ENCODE data around the gene PNLIPRP2.

The PNLIPRP2 gene

GRCh38 chr10:116667484-116667883, 46.7 kb downstream of the PNLIPRP2 start:
- in situ Hi-C loops (cut with HindIII; ENCODE audit: low pct_unique_long_range_greater_than_20kb, low sequenced_read_pairs): no loop called here
- TF ChIP-seq JUND (IDR thresholded peaks at IDR 0.05; ENCODE audit: low read depth): no peak
- DNase-seq (ENCODE audit: low read depth in 1 of 2, low spot score in 1 of 2): no peak

DNA sequence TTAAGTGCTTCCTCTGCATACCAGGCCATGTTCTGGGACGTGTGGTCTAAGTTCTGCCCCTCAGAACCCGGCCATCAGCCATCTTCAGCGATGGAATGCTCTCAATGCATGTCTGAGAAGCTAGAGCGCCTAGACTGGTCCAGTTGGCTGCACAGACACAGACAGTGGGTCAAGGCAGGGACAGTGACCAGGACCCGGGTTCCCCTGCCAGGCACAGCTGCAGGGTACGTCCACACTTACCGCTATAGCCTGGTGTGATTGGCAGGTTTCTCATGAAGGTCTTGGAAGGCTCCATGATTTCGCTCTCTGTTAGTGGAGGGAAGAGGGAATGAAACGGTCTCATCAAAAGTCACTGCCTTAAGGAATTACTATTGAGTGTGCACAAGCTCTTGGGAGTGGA, 47.3 kb downstream of the PNLIPRP2 start:
- no peak for TF ChIP-seq JUND (IDR thresholded peaks at IDR 0.05; ENCODE audit: low read depth)
- DNase-seq (ENCODE audit: low read depth in 1 of 2, low spot score in 1 of 2): no peak
- in situ Hi-C loops (cut with HindIII; ENCODE audit: low pct_unique_long_range_greater_than_20kb, low sequenced_read_pairs): no loop called here

GRCh38 chr10:116668446-116668845, 47.7 kb downstream of the PNLIPRP2 start:
- no peak for TF ChIP-seq JUND (IDR thresholded peaks at IDR 0.05; ENCODE audit: low read depth)
- in situ Hi-C loops (cut with HindIII; ENCODE audit: low pct_unique_long_range_greater_than_20kb, low sequenced_read_pairs): no loop called here
- DNase-seq (ENCODE audit: low read depth in 1 of 2, low spot score in 1 of 2): no peak

GRCh38 chr10:116669080-116669479, 48.3 kb downstream of the PNLIPRP2 start:
- TF ChIP-seq JUND (IDR thresholded peaks at IDR 0.05; ENCODE audit: low read depth): no peak
- DNase-seq (ENCODE audit: low read depth in 1 of 2, low spot score in 1 of 2): no peak
- in situ Hi-C loops (cut with HindIII; ENCODE audit: low pct_unique_long_range_greater_than_20kb, low sequenced_read_pairs): no loop called here

DNA sequence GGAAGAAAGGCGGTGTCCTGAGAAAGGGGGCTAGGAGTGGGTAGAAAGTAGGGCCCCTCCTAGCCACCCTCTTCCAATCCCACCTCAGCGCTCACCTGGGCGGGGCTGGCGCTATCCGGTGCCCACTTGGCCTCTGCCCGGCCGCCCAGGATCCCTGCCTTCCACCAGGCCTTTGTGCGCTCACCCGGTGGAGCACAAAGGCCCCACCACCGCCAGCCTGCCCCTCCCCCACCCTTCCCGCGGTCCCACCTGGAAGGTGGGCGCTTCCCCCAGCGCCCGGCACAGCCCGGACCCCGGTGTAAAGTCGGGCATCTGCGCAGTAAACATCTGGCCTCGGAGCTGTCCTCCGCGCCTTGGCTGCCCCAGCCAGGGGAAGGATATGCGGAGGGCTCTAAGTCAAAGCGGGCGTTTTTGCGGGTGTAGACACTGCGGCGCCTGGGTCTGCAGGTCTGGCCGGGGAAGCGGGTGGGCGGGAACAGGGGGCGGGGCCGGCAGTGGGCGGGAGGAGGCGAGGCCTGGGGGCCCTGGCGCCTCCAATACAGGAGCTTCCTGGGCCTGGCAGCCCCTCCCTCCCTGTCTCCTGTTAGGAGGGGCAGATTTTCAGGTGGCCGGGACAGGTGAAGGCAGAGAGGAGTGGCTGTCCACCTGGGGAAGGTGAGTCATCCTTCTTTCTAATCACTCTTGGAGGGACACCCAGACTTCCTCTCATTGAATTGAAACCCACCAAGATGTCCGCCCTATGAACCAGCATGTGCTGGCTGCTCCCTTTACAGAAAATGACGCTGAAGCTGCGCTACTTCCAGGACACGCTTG, 49.3 kb downstream of the PNLIPRP2 start:
- no peak for TF ChIP-seq JUND (IDR thresholded peaks at IDR 0.05; ENCODE audit: low read depth)
- in situ Hi-C loops (cut with HindIII; ENCODE audit: low pct_unique_long_range_greater_than_20kb, low sequenced_read_pairs): no loop called here
- DNase-seq (ENCODE audit: low read depth in 1 of 2, low spot score in 1 of 2): peak; percentile 53 to 71

DNA sequence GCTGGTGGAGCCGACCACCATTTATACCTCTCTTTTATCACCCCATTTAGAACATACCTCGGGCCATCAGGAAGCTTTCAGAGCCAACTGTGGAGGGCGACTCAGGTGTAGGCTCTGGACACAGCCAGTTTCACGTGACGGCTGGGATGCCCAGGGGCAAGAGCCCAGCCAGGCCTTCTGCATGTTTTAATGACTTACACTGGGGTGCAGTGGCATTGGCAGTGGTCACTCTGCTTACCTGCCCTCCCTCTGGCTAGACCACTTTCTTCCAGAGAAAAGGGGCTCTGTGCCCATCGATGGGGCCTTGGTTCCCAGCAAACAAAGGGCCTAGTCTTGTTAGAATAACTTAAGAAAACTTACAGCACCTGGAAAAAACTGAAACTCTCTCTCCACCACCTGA, 50.0 kb downstream of the PNLIPRP2 start:
- no peak for DNase-seq (ENCODE audit: low read depth in 1 of 2, low spot score in 1 of 2)
- in situ Hi-C loops (cut with HindIII; ENCODE audit: low pct_unique_long_range_greater_than_20kb, low sequenced_read_pairs): no loop called here
- TF ChIP-seq JUND (IDR thresholded peaks at IDR 0.05; ENCODE audit: low read depth): no peak

- TF ChIP-seq JUND (IDR thresholded peaks at IDR 0.05; ENCODE audit: low read depth): no peak
- peak; percentile 25 to 59 for DNase-seq (ENCODE audit: low read depth in 1 of 2, low spot score in 1 of 2)
- in situ Hi-C loops (cut with HindIII; ENCODE audit: low pct_unique_long_range_greater_than_20kb, low sequenced_read_pairs): no loop called here
Measured at GRCh38 chr10:116671274-116671926, 50.6 kb downstream of the PNLIPRP2 start.

DNA sequence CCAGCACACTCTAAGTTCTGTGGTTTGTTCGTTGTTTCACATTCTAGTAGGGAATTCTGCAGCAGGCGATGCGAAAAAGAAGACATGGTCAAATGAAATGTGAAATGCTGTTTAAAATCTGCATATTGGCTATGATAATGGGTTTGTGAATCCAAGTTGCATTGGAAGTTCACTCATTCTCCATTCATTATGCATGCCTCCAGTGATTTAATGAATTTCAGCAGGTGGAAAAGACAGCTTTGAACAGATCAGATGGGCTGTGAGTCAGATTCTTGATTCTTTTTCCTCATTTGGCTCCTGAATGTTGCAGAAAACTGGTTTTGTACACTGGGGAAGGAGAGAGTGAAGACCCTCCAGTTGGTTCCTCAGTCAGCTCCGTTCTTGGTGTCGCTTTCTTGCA, 52.1 kb downstream of the PNLIPRP2 start:
- no peak for TF ChIP-seq JUND (IDR thresholded peaks at IDR 0.05; ENCODE audit: low read depth)
- in situ Hi-C loops (cut with HindIII; ENCODE audit: low pct_unique_long_range_greater_than_20kb, low sequenced_read_pairs): no loop called here
- no peak for DNase-seq (ENCODE audit: low read depth in 1 of 2, low spot score in 1 of 2)

- no peak for TF ChIP-seq JUND (IDR thresholded peaks at IDR 0.05; ENCODE audit: low read depth)
- in situ Hi-C loops (cut with HindIII; ENCODE audit: low pct_unique_long_range_greater_than_20kb, low sequenced_read_pairs): no loop called here
- no peak for DNase-seq (ENCODE audit: low read depth in 1 of 2, low spot score in 1 of 2)
Measured at GRCh38 chr10:116673866-116674265, 53.1 kb downstream of the PNLIPRP2 start.

- TF ChIP-seq JUND (IDR thresholded peaks at IDR 0.05; ENCODE audit: low read depth): no peak
- in situ Hi-C loops (cut with HindIII; ENCODE audit: low pct_unique_long_range_greater_than_20kb, low sequenced_read_pairs): no loop called here
- no peak for DNase-seq (ENCODE audit: low read depth in 1 of 2, low spot score in 1 of 2)
Measured at GRCh38 chr10:116674901-116675423, 54.2 kb downstream of the PNLIPRP2 start.

DNA sequence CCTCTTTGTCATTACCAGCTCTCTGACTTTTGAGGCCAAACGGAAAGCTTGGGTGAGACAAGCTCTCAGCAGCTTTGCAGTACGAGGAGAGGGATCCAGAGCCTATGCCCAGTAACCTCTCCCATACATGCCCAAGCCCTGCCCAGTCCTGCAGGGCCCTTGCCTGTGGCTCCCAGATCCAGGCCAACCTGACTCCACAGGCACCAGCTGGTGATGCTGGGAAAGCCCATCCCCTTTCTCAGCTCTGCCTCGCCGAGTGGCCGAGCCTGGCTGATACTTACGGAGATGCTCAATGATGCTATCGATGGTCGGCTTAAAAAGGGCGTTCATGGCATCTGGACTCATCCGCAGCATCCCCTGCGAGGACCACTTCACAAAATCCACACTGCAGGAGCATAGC, 55.4 kb downstream of the PNLIPRP2 start:
- TF ChIP-seq JUND (IDR thresholded peaks at IDR 0.05; ENCODE audit: low read depth): no peak
- no peak for DNase-seq (ENCODE audit: low read depth in 1 of 2, low spot score in 1 of 2)
- in situ Hi-C loops (cut with HindIII; ENCODE audit: low pct_unique_long_range_greater_than_20kb, low sequenced_read_pairs): no loop called here

- TF ChIP-seq JUND (IDR thresholded peaks at IDR 0.05; ENCODE audit: low read depth): no peak
- in situ Hi-C loops (cut with HindIII; ENCODE audit: low pct_unique_long_range_greater_than_20kb, low sequenced_read_pairs): no loop called here
- no peak for DNase-seq (ENCODE audit: low read depth in 1 of 2, low spot score in 1 of 2)
Measured at GRCh38 chr10:116676633-116677032, 55.9 kb downstream of the PNLIPRP2 start.

- DNase-seq (ENCODE audit: low read depth in 1 of 2, low spot score in 1 of 2): no peak
- no peak for TF ChIP-seq JUND (IDR thresholded peaks at IDR 0.05; ENCODE audit: low read depth)
- in situ Hi-C loops (cut with HindIII; ENCODE audit: low pct_unique_long_range_greater_than_20kb, low sequenced_read_pairs): no loop called here
Measured at GRCh38 chr10:116679351-116679750, 58.6 kb downstream of the PNLIPRP2 start.
